GM18951 (cell line): ENCODE measurements around the gene OBSCN.

Source experiments
- POLR2A ChIP-seq: IDR thresholded peaks from 4 replicates; pipeline ENCODE4 v1.6.1; 2011; ENCODE audit warnings: mild to moderate bottlenecking; ENCODE audit not compliant: insufficient read length, insufficient read depth; ENCODE audit errors: extremely low read depth
- in situ Hi-C: fragments of 300-500 bp; cut with MboI; formaldehyde crosslinking; loops from one replicate; pipeline ENCODE4 v1.12.0; 2022; ENCODE audit warnings: low sequenced_read_pairs, mixed read lengths, inconsistent platforms; ENCODE audit not compliant: unreplicated experiment

Gene OBSCN

DNA sequence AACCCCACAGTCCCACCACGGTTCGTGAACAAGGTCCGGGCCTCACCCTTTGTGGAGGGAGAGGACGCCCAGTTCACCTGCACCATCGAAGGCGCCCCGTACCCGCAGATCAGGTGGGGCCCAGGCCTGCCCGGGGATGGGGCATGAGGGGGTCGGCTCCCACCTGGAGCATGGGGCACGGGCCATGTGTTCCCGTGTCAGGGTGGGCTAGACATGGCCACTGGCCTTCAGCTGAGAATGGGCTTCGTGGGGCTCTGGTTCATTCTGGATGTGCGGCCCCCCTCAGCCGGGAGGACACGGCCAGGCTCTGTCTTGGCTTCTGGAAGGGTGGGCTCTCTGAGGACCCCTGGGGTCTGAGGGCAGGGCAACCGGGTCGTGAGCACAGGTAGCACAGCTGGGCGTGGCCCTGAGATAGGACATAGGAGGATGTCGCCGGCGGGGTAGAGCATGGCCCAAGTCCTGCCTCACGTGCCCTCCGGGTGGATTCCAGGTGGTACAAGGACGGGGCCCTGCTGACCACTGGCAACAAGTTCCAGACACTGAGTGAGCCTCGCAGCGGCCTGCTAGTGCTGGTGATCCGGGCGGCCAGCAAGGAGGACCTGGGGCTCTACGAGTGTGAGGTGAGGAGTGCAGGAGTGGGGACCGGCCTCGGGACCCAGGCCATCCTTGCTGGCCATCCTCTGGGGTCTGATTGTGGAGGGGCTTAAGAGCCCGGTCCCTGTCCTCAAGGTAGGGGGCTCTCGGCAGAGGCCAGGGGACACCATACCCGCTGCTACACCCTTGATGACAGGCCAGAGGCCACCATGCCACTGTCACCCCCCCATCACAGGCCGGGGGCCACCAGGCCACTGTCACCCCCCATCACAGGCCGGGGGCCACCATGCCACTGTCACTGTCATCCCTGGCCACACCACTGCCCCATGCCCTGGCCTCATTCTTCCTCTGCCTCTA lies 143.3 kb downstream of the OBSCN start:
- in situ Hi-C loops: no loop called here
- no peak for TF ChIP-seq POLR2A

DNA sequence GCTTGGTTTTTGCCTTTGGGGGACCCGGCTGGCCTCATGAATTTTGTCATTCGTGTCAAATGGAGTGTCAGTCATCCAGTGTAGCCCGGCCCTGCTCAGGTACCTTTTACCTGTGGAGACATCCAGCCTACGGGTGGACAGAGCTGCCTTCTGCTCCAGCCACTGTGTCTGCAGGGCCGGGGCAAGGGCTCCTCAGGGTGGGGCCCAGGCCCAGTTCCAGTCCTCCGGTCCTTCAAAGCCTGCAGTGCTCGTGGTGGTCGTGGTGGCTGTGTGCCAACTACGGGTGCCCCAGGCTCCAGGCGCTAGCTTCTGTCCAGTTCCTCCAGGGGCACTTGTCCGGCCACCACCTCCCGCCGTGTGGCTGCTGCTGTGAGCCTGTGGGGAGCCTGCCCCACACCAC lies 144.0 kb downstream of the OBSCN start:
- TF ChIP-seq POLR2A: no peak
- in situ Hi-C loops: no loop called here

DNA sequence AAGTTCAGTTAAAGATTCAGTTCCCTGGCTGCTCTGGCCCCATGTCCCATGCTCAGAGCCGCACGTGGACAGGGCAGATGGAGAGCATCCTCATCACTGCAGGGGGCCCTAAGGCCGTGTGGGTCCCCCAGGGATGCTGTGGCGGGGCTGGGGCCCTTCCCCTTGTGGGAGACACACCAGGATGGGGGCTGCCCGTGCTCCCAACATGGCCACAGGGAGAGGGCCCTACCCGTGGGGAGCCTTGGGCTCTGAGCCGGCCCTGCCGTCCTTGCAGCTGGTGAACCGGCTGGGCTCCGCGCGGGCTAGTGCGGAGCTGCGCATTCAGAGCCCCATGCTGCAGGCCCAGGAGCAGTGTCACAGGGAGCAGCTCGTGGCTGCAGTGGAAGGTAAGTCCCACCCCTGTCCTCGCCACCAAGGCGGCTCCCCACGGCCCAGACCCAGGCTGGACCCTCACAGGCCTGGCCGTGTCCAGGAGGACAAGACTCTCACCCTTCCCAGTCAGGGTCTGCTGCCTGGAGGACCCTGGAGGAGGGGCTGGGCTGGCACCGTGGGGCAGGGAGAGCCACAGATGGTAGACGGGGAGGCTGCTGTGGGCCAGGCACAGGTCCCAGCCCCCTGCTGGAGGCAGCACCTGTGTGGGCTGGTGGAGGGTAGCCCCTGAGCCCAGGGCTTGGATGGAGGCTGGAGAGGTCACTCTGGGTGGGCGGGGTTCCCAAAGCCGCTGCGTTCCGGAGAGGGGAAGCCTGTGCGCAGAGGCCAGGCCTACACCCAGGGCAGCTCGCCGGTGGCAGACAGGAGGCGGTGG lies 145.0 kb downstream of the OBSCN start:
- no peak for TF ChIP-seq POLR2A
- in situ Hi-C loops: no loop called here

DNA sequence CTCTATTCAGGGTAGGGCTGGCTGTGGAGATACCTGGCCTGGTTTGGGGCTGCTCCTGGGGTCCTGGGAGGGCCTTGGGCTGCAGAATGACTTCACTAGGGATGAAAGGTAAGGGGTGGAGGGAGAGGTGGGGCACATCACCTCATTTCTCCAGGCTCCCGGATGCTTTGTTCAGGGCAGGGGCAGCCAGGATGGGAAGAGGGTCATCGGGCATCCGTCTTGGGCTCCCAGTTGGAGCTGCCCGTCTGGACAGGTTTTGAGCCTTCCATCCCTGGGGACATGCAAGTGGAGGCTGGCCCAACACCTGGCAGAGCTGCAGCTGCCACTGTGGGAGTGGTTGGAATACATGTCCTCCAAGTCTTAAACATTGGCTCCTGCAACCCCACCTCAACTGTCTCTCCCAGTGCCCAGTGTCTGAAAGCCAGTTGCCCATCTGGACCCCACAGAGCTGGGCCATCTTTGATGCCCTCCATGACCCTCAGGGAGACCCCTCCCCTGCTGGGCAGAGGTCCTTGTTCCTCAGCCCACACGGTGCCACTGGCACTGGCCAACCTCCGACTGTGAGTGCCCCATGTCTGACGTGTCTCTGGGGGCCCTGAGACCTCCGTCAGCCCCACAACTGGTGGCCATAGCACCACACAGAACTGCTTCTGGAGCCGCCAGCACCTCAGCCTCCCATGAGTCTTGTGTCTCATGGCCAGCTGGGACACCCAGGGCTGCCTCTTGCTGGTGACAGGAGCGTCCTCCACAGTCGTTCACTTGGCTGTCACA lies 145.9 kb downstream of the OBSCN start:
- TF ChIP-seq POLR2A: no peak
- in situ Hi-C loops: no loop called here

DNA sequence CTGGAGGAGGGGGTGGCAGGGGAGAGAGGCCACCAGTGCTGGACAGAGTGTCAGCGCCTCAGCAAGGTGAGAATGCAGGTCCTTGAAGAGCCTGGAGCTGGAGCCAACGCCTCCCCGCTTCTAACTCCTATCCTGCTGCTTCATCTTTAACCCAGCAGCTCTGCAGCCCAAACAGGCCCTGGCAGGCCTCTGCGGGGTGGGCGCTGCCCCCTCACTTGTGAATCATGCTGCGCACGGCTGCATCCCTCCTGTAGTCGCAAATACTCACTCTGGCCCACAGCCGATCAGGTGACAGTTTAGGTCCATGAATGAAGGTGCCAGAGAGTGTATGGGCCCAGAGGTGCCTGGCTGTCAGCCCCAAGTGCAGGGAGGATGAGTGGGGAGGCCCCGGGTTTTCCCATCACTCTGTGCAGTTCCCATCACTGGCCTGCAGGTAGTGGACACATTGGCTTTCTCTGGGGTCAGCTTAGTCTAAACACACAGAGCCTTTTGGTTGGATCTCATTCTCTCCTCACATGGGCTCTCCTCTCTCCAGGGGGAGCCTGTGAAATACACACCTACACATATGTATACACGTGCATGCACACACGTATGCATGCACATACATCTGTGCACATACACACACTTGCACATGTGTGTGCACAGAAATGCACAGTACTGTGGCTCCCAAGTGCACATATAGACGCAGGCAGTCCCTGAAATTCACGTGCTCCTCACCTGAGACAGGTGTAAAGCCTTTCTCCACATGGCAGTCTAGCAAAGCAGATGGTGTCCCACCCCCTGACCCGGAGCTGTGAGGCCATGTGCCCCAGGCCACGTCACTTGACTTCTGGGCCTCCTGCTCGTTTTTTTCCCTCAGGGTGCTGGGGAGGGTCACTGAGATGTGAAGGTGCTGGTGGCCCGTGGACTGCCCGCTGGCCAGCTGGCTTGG lies 146.8 kb downstream of the OBSCN start:
- in situ Hi-C loops: no loop called here
- TF ChIP-seq POLR2A: no peak

DNA sequence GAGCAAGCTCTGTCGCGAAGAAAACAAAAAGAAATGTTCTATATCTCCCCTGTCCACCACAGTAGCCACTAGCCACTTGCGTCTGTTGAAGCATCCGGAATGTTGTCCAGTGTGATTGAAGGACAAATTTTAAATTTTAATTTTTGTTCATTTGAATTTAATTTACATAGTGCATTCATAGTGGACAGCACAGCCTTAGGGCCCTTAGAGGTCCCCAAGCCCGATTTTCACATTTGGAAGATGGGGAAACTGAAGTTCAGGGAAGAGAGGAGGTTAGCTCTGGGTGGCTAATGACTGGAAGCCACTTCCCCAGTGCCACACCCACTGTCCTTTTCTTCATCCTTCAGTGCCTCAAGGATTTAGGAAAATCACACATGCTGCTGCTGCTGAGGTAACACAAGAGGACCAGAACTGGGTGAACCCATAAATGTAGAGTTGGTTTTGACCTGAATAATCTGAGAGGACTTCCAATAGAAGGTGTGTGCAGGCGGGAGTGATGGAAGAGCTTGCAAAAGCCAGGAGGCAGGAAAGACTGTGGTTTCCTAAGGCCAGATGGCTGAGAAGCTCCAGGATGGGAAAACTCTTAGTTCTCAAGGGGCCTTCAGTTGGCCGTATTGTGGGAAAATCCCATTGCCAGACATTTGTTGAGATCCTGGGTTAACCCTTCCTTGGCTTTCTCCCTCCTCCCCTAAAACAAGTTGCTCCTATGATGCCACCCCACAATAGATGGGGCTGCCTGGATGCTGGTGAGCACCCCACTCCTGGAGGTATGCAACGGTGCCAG lies 149.2 kb downstream of the OBSCN start:
- TF ChIP-seq POLR2A: no peak
- in situ Hi-C loops: no loop called here

DNA sequence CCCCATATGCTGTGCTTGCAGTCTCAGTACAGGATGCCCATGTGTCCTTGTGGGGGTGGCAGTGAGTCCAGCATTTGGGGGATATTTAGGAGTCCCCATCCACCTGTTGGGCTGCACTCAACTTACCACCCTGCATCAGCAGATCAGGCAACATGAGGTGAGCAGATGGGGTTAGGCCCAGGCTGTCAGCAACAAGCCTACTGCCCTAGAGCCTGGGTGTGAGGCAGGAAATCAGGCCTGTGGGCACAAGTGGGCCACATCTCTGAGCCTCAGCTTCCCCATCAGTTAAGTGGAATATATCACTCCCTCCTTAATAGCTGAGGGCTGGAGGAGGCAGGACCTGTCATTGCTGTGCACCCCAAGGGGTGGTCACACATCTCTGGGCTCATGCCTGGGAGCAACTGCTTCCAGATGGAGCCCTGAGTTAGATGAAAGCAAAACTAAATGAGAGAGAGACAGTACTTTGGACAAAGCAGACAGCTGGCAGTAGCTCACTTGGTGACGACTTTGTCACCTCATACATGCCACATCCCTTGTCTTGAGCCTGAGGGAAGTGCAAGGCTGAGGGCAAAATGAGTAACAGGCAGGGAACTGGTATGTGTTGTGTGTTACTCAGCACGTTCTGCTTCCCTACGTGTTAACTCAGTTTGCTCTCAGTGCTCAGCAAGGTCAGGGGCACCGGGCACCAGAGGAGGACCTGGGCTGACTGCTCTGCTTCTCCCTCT lies 150.4 kb downstream of the OBSCN start:
- TF ChIP-seq POLR2A: no peak
- in situ Hi-C loops: no loop called here

DNA sequence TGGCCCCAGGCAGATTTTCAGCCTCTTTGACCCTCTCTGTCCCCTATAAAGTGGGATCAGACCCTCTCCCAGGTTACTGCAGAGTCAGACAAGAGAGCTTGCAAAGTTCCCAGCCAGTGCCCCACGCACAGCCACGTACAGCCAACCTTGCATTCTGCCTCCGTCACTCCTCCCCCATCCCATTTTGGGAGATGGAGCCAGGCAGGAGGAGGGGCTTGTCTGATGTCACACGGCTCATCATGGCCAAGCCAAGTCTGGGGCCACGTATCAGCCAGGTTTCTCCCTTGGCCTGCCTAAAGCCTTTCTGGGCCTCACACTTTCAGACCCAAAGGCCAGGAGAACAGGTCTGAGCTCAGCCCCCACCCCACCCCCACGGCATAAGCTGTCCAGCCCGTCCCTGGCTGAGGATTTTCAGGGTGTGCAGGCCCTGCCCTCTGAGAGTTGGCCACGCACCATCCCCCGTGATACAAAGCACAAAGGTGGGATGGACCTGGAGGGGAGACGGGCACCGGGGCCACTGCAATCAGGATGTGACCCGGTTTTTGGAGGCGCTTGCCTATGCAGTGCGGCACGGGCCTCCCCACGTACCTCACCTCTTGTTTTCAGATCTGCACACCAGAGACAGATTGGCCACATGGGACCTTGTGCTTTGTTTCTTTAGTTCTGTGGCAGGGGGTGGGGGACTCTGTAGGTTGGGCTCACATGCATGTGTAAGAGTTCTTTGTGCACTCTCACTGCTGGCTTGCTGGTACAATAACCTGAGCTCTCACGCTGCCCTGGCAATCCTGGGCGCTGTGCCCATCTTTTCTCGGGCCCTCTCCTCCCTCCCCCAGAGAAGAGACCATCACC lies 151.1 kb downstream of the OBSCN start:
- no peak for TF ChIP-seq POLR2A
- in situ Hi-C loops: no loop called here

DNA sequence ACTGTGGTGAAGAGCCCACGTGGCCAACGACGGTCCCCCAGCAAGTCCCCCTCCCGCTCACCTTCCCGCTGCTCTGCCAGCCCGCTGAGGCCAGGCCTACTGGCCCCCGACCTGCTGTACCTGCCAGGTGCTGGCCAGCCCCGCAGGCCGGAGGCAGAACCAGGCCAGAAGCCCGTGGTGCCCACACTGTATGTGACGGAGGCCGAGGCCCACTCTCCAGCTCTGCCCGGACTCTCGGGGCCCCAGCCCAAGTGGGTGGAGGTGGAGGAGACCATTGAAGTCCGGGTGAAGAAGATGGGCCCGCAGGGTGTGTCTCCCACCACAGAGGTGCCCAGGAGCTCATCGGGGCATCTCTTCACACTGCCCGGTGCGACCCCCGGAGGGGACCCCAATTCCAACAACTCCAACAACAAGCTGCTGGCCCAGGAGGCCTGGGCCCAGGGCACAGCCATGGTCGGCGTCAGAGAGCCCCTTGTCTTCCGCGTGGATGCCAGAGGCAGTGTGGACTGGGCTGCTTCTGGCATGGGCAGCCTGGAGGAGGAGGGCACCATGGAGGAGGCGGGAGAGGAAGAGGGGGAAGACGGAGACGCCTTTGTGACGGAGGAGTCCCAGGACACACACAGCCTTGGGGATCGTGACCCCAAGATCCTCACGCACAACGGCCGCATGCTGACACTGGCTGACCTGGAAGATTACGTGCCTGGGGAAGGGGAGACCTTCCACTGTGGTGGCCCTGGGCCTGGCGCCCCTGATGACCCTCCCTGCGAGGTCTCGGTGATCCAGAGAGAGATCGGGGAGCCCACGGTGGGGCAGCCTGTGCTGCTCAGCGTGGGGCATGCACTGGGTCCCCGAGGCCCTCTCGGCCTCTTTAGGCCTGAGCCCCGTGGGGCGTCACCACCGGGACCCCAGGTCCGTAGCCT lies 152.0 kb downstream of the OBSCN start:
- in situ Hi-C loops: no loop called here
- no peak for TF ChIP-seq POLR2A
